ENCODE measurements around the gene PPIF.

DNA sequence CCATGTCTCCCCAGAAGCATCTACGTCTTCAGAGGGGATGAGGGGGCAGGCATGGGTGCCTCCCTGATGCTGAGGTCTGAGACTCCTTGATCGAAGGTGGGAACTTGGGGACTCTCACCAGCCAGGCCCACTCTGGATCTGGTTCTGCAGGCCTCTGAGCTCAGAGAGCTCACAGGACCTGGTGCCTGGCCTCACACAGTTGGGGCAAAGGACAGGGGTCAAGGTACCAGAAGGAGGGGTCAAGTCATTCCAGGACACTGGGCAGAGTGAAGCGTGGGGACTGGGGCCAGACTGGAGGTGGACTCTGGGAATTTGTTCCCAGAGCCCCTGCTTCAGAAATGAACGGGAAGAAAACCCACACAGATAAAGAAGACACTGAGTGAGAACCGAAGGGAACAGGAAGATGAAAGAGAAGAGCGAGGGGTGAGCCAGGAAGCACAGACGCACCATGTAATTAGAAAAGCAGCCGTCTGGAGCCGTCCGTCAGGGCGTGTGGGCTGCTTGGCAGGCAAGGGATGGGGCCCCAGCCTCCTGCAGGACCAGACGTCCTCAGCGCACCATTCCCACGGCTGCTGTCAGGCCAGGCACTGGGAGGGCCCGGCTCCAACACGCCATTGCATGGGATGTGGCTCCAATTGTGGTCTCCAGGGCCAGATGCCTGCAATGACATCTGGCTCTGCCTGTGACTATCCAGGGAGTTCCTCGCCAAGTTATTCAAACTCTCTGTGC, 50.5 kb downstream of the PPIF start:
- TF ChIP-seq, protein P1, sequence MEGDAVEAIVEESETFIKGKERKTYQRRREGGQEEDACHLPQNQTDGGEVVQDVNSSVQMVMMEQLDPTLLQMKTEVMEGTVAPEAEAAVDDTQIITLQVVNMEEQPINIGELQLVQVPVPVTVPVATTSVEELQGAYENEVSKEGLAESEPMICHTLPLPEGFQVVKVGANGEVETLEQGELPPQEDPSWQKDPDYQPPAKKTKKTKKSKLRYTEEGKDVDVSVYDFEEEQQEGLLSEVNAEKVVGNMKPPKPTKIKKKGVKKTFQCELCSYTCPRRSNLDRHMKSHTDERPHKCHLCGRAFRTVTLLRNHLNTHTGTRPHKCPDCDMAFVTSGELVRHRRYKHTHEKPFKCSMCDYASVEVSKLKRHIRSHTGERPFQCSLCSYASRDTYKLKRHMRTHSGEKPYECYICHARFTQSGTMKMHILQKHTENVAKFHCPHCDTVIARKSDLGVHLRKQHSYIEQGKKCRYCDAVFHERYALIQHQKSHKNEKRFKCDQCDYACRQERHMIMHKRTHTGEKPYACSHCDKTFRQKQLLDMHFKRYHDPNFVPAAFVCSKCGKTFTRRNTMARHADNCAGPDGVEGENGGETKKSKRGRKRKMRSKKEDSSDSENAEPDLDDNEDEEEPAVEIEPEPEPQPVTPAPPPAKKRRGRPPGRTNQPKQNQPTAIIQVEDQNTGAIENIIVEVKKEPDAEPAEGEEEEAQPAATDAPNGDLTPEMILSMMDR (IDR thresholded peaks at IDR 0.05), result no peak
- TF ChIP-seq, protein P2, sequence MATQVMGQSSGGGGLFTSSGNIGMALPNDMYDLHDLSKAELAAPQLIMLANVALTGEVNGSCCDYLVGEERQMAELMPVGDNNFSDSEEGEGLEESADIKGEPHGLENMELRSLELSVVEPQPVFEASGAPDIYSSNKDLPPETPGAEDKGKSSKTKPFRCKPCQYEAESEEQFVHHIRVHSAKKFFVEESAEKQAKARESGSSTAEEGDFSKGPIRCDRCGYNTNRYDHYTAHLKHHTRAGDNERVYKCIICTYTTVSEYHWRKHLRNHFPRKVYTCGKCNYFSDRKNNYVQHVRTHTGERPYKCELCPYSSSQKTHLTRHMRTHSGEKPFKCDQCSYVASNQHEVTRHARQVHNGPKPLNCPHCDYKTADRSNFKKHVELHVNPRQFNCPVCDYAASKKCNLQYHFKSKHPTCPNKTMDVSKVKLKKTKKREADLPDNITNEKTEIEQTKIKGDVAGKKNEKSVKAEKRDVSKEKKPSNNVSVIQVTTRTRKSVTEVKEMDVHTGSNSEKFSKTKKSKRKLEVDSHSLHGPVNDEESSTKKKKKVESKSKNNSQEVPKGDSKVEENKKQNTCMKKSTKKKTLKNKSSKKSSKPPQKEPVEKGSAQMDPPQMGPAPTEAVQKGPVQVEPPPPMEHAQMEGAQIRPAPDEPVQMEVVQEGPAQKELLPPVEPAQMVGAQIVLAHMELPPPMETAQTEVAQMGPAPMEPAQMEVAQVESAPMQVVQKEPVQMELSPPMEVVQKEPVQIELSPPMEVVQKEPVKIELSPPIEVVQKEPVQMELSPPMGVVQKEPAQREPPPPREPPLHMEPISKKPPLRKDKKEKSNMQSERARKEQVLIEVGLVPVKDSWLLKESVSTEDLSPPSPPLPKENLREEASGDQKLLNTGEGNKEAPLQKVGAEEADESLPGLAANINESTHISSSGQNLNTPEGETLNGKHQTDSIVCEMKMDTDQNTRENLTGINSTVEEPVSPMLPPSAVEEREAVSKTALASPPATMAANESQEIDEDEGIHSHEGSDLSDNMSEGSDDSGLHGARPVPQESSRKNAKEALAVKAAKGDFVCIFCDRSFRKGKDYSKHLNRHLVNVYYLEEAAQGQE (IDR thresholded peaks at IDR 0.05; ENCODE audit: insufficient read depth in 1 of 2, low read depth in 2 of 2, low read length in 1 of 2), result no peak

Data from Panc1 (cell line).